HL-60 (cell line): ENCODE results near the gene DDIT4L.
"Not testable (repeated sequence)": the region's sequence is repeated elsewhere in the genome, so short reads cannot be mapped to it uniquely, and the experiment has no call there.

Experiments
- DNase-seq, 2 experiments: peaks; one replicate each; pipeline ENCODE4 v3.0.0-alpha.2; 2010 to 2020; ENCODE audit warnings: low read depth in 1 of 2, low spot score in 1 of 2
- H3K27ac ChIP-seq: fragments of 250-450 bp; sonication (Bioruptor Pico); replicated peaks from 2 replicates; pipeline ENCODE4 v1.5.1; 2020; ENCODE audit warnings: mild to moderate bottlenecking, moderate library complexity
- H3K27me3 ChIP-seq: fragments of 250-450 bp; sonication (Bioruptor Pico); 2 replicates; pipeline ENCODE4 v1.5.1; 2021; ENCODE audit warnings: mild to moderate bottlenecking, moderate library complexity; ENCODE audit not compliant: insufficient read depth, poor library complexity, severe bottlenecking
- H3K4me3 ChIP-seq: replicated peaks from 2 replicates; pipeline ENCODE4 v1.5.1; 2011; ENCODE audit warnings: mild to moderate bottlenecking, control low read depth, low read length; ENCODE audit not compliant: insufficient read depth
- GABPA ChIP-seq: IDR thresholded peaks from 2 replicates; pipeline ENCODE4 v1.6.1; 2012; ENCODE audit warnings: low read depth
- POLR2AphosphoS5 ChIP-seq: IDR thresholded peaks from 2 replicates; pipeline ENCODE4 v1.6.1; 2012; ENCODE audit warnings: low read depth
- SPI1 ChIP-seq: IDR thresholded peaks from 2 replicates; pipeline ENCODE4 v1.6.1; 2012; ENCODE audit warnings: low read depth, mild to moderate bottlenecking, borderline replicate concordance
- TF ChIP-seq, protein P1 (sequence below): IDR thresholded peaks from 2 replicates; pipeline ENCODE4 v1.6.1; 2012; ENCODE audit warnings: low read depth; ENCODE audit not compliant: insufficient replicate concordance
- TF ChIP-seq, protein P2 (sequence below): IDR thresholded peaks from one replicate; pipeline ENCODE4 v1.5.1; 2011; ENCODE audit warnings: low read length, control low read depth, inconsistent platforms; ENCODE audit not compliant: insufficient read depth

The DDIT4L gene

DNA sequence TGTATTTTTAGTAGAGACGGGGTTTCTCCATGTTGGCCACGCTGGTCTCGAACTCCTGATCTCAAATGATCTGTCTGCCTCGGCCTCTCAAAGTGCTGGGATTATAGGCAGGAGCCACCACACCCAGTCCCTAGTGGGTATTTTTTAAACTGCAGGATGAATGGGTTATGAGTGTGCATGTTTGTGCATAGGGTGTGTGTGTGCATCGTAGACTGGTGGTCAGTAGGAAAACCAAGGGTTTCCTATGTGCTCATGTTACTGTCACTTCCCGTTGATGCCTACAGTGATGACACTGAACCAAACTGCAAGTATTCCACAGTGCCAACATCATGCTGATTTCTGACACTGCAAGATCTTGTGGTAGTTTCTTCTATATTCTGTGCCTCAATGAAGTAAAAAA is 41.1 kb downstream of the DDIT4L start:
- TF ChIP-seq POLR2AphosphoS5 (no peak), GABPA (no peak), SPI1 (no peak)
- TF ChIP-seq, protein P1, sequence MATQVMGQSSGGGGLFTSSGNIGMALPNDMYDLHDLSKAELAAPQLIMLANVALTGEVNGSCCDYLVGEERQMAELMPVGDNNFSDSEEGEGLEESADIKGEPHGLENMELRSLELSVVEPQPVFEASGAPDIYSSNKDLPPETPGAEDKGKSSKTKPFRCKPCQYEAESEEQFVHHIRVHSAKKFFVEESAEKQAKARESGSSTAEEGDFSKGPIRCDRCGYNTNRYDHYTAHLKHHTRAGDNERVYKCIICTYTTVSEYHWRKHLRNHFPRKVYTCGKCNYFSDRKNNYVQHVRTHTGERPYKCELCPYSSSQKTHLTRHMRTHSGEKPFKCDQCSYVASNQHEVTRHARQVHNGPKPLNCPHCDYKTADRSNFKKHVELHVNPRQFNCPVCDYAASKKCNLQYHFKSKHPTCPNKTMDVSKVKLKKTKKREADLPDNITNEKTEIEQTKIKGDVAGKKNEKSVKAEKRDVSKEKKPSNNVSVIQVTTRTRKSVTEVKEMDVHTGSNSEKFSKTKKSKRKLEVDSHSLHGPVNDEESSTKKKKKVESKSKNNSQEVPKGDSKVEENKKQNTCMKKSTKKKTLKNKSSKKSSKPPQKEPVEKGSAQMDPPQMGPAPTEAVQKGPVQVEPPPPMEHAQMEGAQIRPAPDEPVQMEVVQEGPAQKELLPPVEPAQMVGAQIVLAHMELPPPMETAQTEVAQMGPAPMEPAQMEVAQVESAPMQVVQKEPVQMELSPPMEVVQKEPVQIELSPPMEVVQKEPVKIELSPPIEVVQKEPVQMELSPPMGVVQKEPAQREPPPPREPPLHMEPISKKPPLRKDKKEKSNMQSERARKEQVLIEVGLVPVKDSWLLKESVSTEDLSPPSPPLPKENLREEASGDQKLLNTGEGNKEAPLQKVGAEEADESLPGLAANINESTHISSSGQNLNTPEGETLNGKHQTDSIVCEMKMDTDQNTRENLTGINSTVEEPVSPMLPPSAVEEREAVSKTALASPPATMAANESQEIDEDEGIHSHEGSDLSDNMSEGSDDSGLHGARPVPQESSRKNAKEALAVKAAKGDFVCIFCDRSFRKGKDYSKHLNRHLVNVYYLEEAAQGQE, result no peak
- TF ChIP-seq, protein P2, sequence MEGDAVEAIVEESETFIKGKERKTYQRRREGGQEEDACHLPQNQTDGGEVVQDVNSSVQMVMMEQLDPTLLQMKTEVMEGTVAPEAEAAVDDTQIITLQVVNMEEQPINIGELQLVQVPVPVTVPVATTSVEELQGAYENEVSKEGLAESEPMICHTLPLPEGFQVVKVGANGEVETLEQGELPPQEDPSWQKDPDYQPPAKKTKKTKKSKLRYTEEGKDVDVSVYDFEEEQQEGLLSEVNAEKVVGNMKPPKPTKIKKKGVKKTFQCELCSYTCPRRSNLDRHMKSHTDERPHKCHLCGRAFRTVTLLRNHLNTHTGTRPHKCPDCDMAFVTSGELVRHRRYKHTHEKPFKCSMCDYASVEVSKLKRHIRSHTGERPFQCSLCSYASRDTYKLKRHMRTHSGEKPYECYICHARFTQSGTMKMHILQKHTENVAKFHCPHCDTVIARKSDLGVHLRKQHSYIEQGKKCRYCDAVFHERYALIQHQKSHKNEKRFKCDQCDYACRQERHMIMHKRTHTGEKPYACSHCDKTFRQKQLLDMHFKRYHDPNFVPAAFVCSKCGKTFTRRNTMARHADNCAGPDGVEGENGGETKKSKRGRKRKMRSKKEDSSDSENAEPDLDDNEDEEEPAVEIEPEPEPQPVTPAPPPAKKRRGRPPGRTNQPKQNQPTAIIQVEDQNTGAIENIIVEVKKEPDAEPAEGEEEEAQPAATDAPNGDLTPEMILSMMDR, result no peak
- Histone ChIP-seq H3K27ac (no peak overlapping the region), H3K27me3 (no peaks in the 10 kb centered on the region), H3K4me3 (no peak overlapping the region)
- DNase-seq, result no peak

DNA sequence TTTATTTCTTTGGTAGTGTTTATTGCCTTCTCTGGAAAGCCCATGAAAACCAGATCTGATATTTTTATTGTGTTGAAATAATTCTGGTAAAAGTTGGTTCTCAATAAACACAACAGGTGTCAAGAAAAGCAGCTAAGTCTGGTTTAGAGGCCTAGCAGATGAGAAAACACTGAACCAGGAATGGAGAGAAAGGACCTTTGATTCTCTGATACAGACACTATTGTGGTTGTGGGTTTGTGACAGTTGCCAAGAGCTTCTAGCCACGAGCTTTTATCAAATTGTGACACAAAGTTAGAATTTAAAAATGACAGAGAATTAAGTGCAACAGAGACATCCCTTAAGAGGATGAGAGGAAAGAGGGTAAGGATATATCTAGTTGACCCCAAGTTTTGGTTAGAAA is 42.6 kb downstream of the DDIT4L start:
- TF ChIP-seq, protein P1, result no peak
- DNase-seq, result no peak
- Histone ChIP-seq H3K27ac (no peak overlapping the region), H3K27me3 (no peaks in the 10 kb centered on the region), H3K4me3 (no peak overlapping the region)

DNA sequence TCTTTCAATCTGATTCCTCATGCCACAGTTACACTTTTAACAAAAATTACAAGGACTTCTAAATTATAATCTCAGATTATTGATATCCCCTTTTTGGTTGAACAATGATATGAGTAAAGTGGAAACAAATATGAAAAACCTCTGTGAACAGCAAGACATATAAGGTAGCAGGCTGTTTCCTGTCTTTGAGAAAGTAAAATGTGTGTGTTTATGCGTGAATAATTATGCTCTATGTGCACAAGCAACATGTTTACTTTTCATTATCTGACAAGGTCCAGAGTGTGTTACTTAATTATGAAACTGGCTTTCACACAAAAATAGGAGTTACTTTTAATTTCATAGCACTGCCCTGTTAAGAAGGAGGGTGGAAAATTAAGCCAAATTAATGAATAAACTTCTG is 43.1 kb downstream of the DDIT4L start:
- DNase-seq, result no peak
- Histone ChIP-seq H3K27ac (no peak overlapping the region), H3K4me3 (no peak overlapping the region), H3K27me3 (no peaks in the 10 kb centered on the region)
- TF ChIP-seq GABPA (no peak), POLR2AphosphoS5 (no peak), SPI1 (no peak)
- TF ChIP-seq, protein P1, result no peak
- TF ChIP-seq, protein P2, result no peak

DNA sequence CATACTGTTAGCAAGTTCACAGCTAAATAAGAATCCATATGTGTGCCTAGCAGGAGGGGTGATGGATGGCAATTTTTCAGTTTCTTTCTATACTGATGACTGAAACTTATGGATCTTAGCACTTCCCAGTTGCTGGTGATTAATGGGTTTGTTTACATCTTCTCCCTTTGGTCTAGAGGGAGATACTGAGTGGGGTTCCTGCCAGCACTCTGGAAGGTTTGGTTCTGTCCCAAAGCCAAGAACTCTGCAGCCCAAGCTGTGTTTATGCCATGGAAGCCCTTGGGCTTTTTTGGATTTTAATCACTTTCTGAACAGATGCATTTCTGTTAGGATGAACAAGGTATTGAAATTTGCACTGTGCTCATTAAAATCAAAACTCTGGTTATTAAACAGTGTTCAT is 43.5 kb downstream of the DDIT4L start:
- H3K27ac ChIP-seq, result no peak overlapping the region
- H3K27me3 ChIP-seq, result no peaks in the 10 kb centered on the region
- TF ChIP-seq GABPA, result no peak
- TF ChIP-seq POLR2AphosphoS5, result no peak
- TF ChIP-seq, protein P2, result no peak
- no peak for TF ChIP-seq SPI1
- TF ChIP-seq, protein P1, result no peak
- no peak overlapping the region for H3K4me3 ChIP-seq
- no peak for DNase-seq

DNA sequence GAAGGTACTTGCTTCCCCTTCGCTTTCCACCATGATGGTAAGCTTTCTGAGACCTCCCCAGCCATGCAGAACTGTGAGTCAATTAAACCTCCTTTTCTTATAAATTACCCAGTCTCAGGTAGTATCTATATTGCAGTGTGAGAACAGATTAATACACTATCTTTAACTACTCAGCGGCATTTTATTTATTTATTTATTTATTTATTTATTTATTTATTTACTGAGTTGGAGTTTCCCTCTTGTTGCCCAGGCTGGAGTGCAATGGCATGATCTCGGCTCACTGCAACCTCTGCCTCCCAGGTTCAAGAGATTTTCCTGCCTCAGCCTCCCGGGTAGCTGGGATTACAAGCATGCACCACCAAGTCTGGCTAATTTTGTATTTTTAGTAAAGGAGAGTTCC is 52.9 kb downstream of the DDIT4L start:
- not testable (repeated sequence) for DNase-seq, H3K27me3 ChIP-seq, H3K4me3 ChIP-seq, H3K27ac ChIP-seq
